Stimulated activated CD8-positive, alpha-beta memory T cell treated with anti-CD3 and anti-CD28 coated beads, Interleukin-15, amount 100 ng/mL, for 24 hours (primary cell): ENCODE results near the gene RGS4.
"Not testable (repeated sequence)": the region's sequence is repeated elsewhere in the genome, so short reads cannot be mapped to it uniquely, and the experiment has no call there.

Source experiments
- DNase-seq: peaks from one replicate; pipeline ENCODE4 v3.0.0-alpha.2; 2020; ENCODE audit warnings: low read depth

Gene RGS4

DNA sequence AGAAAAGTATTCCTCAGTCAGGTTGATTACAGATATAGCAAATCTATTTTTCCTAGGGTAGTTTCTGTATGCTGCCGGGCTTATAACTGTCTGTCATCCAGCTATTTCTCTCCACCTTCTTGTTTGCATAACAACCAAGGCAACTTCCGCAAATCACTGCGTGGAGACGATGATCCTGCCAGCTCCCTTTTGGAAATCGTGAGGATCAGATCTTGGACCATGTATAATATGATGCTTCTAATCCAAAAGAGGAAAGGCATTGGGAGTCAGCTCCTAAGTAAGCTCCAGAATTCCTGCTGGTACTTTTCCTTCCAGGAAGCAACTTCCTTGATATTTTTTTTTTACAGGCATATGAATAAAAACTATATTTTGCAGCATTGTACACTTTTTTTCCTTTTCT lies 445 bp upstream of the RGS4 start:
- no peak for DNase-seq

DNA sequence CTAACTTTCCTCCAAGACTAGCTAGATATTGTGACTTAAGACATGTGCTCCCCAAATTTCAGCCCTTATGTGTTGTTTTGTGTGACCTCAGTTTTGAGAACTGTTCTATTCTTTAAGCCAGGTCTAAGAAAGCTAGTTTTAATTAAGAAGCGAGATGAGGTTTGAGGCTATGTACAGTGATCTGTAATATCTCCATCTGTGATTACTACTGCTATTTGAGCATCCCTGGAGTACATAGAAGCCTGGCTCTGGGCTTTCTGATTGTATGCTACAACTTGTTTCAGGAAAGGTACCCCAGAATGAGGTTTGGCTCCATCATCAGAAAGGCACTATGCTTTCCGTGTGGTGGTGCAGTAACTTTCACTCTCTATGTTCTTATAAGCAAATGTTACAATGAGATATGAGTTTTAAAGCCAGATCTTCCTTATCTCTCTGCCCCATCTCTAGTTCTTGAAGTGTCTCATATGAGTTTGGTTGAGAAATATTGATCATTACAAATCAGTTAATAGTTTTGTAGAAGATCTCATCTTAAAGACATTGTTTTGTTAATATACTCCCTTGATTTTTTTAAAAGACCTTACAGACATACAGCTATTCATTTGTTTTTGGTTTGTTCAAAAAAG lies 605 bp downstream of the RGS4 start:
- no peak for DNase-seq

DNA sequence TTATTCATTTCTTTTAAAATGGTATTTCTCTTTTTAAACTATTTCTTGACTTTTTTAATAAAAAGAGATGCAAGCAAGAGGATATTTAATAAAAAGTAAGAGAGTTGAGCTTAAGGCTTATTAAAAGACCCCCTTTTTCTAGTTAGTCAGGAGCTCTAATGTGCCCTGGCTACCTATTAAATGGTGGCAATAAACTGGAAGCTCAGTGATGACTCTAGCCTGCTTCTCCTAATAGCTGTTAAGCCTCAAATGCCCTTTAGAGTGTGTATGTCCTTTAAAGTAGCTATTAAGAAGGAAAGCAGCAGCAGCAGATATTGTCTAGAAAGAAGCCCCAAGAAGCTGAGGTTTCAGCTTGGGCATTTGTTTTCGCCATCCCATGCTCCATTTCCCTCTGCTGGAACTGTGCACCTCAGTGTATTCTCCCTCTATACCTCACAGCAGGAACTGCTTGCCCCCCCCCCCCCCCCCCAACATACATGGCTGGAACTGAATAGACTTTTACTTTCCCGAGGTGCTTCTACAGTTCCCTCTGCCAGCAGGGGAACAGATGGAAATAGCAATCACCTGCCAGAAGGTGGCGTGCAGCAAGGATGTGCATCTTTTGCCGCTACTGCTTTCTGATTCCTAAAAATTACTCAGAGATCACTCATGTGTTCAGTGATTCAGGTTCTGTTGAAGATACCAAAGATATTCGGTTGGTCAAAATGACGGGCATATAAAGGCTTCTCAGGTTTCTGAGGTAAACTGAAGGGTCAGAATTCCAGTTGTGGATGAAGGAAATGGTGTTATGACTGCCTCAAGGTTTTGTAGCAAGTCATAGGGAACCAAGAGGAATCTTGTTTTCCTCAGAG lies 2.5 kb downstream of the RGS4 start:
- DNase-seq: no peak

DNA sequence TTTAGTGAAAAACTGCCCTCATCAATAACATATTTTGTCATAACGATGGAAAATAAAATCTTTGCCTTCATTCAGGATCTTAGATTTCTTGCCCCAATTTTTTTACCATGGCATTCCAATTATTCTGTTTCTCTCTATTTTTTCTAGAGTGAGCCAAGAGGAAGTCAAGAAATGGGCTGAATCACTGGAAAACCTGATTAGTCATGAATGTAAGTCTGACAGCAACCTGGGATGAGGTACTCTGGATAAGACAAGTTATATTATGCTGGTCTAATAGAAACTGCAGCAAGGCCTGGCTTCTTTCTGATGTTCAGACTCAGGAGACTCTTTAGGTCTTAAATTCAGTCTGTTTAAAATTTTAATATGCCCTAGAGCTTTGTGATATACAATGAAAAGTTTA lies 3.5 kb downstream of the RGS4 start:
- no peak for DNase-seq

DNA sequence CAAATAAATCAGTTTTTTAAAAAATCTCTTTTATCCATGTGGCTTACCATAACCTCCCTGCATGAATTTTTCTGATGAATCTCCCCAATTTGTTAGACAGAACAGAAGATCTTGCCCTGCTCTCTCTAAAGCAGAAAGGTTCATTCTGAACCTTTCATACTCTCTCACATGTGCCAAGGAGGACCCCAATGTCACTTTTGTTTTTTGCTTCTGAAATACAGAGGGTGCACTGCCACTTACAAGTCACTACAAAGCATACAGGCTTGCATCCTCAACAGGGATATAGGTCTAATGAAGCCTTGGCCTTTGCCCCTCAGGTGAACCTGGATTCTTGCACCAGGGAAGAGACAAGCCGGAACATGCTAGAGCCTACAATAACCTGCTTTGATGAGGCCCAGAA lies 4.8 kb downstream of the RGS4 start:
- no peak for DNase-seq

DNA sequence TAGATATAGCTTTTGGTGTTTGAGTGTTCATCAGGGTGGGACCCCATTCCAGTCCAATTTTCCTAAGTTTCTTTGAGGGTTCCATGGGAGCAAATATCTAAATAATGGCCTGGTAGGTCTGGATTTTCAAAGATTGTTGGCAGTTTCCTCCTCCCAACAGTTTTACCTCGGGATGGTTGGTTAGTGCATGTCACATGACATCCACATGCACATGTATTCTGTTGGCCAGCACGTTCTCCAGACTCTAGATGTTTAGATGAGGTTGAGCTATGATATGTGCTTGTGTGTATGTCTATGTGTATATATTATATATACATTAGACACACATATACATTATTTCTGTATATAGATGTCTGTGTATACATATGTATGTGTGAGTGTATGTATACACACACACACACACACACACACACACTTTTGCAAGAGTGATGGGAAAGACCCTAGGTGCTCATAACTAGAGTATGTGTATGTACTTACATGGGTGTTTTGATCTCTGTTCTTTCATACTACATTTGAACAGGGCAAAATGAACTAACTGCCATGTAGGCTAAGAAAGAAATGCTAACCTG lies 5.6 kb downstream of the RGS4 start:
- no peak for DNase-seq

DNA sequence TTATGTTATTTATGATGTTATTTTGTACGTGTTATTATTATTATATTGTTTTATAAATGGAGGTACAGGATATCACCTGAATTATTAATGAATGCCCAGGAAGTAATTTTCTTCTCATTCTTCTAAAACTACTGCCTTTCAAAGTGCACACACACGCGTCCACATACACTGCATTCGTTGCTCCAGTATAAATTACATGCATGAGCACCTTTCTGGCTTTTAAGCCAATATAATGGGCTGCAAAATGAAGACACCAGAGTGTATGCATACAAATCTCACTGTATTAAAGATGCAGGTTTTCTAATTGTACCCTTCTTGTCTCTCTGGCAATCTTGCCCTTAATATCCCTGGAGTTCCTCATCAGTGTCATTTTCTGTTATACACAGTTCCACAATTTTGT lies 6.9 kb downstream of the RGS4 start:
- DNase-seq: no peak

DNA sequence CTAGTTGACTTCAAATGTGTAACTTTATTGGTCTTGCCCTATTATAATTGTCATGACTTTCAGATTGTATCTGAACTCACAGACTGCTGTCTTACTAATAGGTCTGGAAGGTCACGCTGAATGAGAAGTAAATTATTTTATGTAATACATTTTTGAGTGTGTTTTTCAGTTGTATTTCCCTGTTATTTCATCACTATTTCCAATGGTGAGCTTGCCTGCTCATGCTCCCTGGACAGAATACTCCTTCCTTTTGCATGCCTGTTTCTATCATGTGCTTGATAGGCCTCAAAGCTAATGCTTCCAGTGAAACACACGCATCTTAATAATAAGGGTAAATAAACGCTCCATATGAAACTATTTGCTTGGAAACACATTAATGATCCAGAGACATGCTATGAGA lies 7.3 kb downstream of the RGS4 start:
- DNase-seq: no peak

DNA sequence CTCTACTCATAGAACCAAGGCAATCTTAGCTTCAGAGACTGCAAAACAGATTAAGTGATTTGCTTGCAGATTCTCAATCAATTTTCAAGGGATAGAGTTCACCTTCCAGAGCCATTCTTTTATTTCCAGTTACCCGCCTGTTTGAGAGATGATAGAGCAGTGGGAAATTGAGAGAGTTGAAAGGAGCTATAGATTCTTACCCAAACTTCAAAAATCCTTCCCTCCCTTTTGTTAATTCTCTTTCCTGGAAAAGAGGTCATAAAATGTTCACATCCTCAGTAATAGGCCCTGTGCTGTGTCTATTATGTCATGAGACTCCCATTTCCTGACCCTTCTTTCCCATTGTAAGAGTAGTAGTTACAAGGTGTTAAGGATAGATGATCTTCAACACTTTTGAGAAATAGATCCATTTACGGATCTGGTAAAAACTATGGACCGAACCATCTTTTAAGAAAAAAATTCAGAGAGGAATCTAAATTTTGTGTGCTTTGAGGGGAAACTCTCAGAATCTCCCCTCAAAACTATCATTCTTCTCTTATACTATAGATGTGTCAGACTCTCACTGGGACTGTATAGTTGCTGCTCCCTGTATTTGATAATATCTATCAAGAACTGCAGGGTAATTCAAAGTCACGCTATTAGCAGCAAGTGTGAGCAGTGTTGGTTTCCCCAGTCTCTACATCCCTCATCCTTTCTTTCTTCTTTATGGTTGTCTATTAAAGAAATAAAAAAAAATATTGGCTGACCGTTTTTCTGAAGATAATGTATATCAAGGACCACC lies 8.0 kb downstream of the RGS4 start:
- DNase-seq: no peak

DNA sequence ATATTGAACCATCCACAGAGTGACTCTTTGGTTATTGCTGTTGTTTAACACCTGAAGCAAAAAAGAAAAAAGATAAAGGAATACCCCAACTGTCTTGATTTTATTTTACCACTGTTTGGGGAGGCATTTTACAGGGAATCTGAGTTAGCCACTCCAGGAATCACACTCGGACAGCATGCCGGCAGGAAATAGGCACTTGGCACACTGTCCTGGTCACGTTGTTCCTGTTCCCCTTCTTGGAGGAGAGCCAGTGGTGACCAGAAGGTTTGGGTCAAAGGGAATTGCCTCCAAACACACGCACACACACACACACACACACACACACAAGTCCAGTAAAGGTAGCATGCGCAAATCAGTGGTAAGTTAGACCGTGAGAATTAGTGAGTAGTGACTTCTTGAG lies 13.8 kb downstream of the RGS4 start:
- no peak for DNase-seq

DNA sequence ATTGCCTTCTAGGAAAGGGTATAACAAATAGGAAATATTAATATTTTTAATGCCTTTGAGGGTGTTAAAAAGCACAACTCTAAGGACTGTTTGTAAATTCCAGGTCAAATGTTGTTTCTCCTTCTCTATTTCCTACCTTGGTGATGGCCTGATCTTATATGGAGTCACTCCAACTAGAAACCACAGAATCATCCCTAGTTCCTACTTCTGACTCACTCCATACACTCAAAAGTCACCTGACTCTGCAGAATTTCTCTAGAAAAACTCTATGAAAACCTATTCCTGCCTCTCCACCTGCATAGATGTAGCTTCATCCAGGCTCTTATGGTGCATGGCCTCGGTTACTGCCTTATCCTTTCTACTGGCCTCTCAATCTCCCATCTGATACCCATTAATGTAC lies 14.5 kb downstream of the RGS4 start:
- DNase-seq: no peak

DNA sequence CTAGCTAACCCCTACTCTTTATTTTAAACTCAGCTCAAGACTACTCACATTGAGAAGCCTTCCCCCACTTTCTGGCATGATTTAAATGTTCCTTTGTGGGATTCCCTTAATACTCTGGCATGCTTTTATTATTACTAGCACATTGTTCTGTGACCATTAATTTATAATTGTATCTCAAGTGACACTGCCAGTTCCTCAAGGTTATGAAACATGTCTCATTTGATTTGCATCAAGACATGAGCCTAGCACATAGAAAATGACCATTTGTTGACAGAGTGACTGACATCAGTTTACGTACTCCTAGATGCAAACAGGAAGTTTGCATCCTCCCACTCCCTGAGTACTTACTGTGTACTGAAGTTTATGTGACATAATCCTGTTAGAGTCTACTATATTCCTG lies 15.2 kb downstream of the RGS4 start:
- DNase-seq: no peak

DNA sequence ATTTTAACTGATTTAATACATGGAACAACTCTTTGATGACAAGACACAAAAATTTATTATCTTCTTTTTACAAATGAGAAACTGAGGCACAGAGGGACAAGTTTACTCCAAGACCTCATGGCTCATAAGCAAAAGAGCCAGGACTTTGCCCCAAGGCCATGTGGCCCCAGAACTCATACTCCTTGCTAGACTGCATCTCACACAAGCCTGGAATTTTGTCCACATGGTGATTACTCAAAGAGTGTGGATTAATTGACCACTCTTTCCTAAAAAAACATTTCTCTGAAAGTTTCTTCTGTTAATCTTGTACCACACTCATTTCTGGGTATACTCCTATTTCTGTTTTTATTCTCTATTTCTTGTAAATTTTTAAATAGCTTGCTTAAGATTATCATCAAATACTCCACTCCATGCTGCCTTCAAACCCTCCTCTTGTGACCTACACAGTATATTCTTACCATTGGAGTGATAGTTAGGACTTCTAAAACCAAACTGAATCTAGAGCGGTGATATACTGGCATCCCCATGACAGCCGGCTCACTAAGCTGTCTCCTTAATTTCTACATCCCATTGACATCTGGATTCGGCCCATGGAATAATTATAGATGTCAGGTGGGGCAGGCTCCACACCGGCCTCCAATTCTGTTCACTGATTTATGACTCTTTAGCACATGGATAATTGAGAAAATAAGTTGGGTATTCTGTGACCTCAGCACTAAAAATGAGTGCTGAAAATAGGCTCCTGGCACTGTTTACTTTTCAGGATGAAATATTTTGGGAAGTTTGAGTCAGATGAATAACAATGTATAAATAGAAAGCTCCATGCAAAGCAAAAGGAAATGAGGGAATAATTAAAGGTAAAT lies 16.1 kb downstream of the RGS4 start:
- DNase-seq: no peak

DNA sequence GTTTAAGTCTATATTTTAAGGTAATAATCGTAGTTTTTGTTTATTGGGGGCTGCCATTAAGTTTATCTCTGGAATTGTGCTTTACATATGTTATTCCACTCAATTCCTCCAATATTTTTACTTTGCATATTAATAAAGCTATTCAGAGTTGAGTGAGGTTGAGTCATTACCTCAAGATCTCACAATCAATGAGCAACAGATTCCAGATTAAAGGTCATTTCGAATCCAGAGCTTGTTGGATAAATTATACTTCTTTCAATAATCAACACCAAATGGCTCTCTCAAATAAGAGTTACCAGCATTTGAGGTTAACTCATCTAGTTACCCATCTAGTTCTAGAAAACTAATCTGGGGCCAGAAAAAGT lies 16.7 kb downstream of the RGS4 start:
- DNase-seq: no peak

DNA sequence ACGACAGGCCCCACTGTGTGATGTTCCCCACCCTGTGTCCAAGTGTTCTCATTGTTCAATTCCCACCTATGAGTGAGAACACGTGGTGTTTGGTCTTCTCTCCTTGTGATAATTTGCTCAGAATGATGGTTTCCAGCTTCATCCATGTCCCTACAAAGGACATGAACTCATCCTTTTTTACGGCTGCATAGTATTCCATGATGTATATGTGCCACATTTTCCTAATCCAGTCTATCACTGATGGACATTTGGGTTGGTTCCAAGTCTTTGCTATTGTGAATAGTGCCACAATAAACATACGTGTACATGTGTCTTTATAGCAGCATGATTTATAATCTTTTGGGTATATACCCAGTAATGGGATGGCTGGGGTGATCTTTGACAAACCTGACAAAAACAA lies 20.0 kb downstream of the RGS4 start:
- not testable (repeated sequence) for DNase-seq

DNA sequence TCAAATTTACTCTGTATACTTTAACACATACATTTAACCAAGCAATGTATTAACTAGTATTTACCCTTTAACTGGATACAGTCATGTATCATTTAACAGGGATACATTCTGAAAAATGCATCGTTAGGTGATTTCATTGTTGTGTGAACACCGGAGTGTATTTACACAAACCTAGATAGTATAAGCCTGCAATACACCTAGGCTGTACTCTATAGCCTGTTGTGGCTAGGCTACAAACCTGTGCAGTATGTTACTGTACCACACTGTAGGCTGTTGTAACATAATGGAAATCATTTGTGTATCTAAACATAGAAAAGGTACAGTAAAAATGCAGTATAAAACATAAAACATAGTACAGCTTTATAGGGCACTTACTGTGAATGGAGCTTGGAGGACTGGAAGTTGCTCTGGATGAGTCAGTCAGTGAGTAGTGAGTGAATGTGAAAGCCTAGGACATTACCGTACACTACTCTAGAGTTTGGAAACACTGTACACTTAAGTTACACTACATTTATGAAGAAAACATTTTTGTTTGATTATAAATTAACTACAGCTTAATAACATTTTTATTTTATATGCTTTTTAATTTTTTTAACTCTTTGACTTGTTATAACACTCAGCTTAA lies 21.3 kb downstream of the RGS4 start:
- DNase-seq: no peak

DNA sequence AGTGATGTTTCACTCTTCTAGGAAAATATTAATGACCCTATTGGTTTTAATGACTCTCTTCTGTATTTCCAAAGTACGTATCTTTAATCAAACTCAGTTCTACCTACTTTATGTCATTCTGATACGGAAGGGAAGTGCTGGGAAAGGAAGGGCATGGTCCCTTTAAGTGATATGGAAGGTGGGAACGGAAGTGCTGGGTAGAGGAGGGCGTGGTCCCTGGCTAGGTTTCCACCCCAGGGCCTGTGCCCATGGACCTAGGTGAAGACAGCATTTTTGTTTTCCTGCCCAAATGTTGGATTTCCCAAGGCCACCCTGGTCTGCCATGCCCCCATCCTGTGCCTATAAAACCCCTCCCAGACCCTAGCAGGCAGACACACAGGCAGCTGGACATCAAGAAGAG lies 24.0 kb downstream of the RGS4 start:
- no peak for DNase-seq

DNA sequence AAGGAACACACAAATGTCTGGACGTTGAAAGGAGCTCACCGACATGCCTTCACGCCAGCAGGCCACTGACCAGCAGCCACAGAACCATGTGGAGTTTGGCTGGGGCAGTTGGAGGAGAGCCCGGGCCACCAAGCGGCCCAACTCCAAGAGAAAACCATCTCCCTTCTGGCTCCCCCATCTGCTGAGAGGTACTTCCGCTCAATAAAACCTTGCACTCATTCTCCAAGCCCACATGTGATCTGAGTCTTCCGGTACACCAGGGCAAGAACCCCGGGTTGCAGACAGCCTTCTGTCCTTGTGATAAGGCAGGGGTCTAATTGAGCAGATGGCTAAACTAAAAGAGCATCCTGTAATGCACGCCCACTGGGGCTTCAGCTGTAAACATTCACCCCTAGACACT lies 24.4 kb downstream of the RGS4 start:
- no peak for DNase-seq

DNA sequence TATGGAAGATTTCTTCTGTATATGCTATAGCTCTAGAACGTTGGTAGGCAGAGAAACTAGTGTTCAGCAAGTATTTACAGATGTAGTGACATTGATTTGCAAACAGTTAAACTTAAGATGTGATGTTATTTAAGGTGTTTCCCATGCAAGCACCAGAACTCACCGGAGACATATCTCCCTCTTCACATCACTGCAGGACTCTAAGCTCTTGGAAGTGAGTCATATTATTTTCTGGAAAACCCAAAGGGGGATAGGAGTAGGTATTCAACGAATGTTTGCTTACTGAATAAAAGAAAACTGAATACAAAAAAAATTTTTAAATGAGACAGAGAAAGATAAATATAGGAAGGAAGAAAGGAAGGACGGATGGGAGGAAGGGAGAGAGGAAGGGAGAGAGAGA lies 25.0 kb downstream of the RGS4 start:
- DNase-seq: no peak

DNA sequence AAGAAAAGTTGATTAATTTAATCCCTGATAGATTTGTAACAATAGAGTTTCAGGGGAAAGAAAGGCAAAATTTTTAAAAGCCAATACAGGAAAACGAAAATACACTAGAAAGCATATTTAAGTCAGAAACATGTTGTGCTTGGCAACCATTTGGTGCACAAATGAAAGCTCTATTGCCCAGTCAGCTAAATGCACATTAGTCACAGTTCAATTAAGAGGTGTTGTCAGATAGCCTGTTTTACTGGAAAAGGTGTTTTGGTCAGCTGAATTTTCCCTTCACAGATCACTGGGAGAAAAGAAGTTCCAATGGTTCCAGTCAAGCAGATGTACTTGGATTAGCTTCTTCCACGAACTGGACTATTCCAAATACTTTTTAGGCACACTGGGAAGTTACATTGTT lies 25.4 kb downstream of the RGS4 start:
- DNase-seq: no peak

DNA sequence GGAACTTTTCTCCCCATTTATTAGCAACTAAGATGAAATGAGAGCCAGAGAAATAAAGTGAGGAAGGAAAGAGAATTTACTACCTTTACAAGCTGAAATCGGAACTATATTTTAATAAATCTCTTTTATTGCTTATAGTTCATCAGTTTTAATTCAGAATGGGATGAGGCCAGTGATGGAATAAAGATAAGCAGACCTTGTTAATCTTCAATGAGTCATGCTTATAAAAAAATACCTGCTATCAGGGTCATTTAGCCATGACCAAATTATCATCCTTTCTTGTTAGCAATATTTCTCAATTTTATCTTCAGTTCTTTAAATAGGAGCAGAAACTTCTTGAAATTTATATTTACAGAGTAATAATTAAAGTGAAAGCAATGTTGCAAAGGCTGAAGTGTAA lies 26.1 kb downstream of the RGS4 start:
- DNase-seq: no peak

DNA sequence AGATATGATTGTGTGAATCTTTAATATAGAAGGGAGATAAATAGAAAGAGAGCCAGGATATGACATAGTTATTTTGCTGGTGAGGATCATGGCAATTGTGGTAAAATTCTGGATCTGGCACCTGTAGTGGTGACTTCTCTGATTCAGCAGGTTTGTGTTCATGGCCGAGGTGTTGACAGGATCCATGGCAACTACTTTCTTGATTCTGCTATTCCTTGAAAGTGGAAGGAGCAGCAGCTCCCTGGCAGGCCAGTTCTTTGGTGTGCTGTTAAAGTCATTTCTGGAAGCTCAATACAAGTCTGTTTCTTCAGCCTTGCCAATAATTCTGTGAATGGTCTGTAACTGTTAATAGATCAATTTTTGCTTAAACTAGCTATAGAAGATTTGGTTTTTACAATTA lies 33.4 kb downstream of the RGS4 start:
- no peak for DNase-seq
